Activated CD4-positive, alpha-beta T cell treated with anti-CD3 and anti-CD28 coated beads for 48 hours (primary cell): ENCODE measurements around the gene ZDHHC9.
"Not testable (repeated sequence)": the region's sequence is repeated elsewhere in the genome, so short reads cannot be mapped to it uniquely, and the experiment has no call there.

ENCODE experiments used
- DNase-seq: peaks from one replicate; pipeline ENCODE4 v3.0.0-alpha.2; 2020

The ZDHHC9 gene

GRCh38 chrX:129843459-129844306 is at the start of gene ZDHHC9:
ZDHHC9 (minus strand) TSS chrX:129843886; CDS start chrX:129841945, 1,941 bp downstream.
- DNase-seq, result peak; percentile 89

- no peak for DNase-seq
Measured at GRCh38 chrX:129877401-129877800, 33.7 kb upstream of the ZDHHC9 start.

DNA sequence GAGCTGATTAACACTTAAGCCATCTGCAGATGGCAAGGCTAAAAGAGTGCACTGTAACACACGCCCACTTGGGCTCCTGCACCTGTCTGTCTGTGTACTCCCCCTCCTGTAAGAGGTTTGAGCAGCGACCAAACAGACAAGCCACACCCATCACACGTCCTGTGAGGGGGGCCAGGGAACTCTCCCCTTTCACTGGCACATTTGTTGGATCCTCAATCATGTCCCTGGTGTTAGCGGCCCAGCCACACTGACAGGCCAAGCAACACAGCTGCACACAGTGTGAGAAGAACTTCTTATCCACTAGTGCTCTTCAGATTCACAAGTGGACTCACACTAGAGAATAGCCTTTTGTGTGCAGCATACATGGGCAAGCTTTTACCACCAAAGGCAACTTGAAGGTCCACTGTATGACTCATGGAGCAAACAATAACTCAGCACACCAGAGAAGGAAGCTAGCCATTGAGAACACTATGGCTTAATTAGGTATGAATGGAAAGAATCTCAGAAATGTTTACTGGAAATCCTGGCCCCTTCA is 33.2 kb upstream of the ZDHHC9 start:
- DNase-seq, result no peak

GRCh38 chrX:129875669-129876068 is 32.0 kb upstream of the ZDHHC9 start:
- DNase-seq, result no peak

- no peak for DNase-seq
Measured at GRCh38 chrX:129872524-129872923, 28.8 kb upstream of the ZDHHC9 start.

- DNase-seq, result not testable (repeated sequence)
Measured at GRCh38 chrX:129866321-129866720, 22.6 kb upstream of the ZDHHC9 start.

DNA sequence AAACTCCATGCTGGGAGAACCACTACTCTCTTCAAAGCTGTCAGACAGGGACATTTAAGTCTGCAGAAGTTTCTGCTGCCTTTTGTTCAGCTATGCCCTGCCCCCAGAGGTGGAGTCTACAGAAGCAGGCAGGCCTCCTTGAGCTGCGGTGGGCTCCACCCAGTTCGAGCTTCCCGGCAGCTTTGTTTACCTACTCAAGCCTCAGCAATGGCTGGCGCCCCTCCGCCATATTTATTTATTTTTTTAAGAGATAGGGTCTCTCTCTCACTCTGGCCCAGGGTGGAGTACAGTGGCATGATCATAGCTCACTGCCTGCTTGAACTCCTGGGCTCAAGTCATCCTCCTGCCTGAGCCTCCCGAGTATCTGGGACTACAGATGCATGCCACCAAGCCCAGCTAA is 15.4 kb upstream of the ZDHHC9 start:
- DNase-seq, result not testable (repeated sequence)

GRCh38 chrX:129851825-129852224 is 8.1 kb upstream of the ZDHHC9 start:
- DNase-seq, result not testable (repeated sequence)

- no peak for DNase-seq
Measured at GRCh38 chrX:129846716-129847115, 3.0 kb upstream of the ZDHHC9 start.

GRCh38 chrX:129845616-129846190 is 2.0 kb upstream of the ZDHHC9 start:
- DNase-seq, result no peak

DNA sequence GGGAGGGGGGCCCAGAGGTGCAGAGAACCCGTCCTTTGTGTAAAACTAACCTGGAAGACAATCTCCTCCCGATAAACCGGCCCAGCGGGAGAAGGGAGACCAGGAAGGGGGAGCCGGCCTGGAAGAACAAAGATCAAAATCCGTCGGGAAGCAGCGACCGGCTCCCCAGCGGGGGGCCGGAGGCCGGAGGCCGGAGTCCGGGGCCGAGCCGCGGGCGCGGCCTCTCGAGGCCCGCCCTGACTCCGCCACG is 552 bp downstream of the ZDHHC9 start:
- no peak for DNase-seq

GRCh38 chrX:129842510-129843208 is 1.0 kb downstream of the ZDHHC9 start:
- DNase-seq, result peak; percentile 5

GRCh38 chrX:129840344-129840743 is 3.3 kb downstream of the ZDHHC9 start:
- DNase-seq, result no peak

DNA sequence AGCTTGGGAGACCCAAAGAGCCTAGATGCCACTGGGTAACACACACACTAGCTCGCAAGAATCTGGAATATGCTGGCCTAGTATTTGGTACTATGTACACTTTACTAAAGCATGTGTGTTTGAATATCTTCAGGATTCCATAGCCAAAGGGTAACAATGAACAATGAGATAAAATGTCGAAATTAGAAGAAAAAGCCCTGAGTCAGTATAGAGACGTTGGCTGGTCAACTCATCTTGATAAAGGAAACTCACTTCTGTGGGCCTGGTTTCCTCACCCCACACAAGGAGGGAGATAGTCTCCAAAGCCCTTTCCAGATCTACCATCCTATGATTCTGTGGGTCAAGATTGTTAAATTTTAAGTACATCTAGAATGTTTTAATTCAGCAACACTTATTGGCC is 6.9 kb downstream of the ZDHHC9 start:
- no peak for DNase-seq

- no peak for DNase-seq
Measured at GRCh38 chrX:129833153-129833990, 10.3 kb downstream of the ZDHHC9 start.

GRCh38 chrX:129831091-129831885 is 12.4 kb downstream of the ZDHHC9 start:
- DNase-seq, result no peak

GRCh38 chrX:129830494-129830893 is 13.2 kb downstream of the ZDHHC9 start:
- DNase-seq, result no peak

GRCh38 chrX:129825746-129826505 is 17.8 kb downstream of the ZDHHC9 start:
- DNase-seq, result peak; percentile 4

DNA sequence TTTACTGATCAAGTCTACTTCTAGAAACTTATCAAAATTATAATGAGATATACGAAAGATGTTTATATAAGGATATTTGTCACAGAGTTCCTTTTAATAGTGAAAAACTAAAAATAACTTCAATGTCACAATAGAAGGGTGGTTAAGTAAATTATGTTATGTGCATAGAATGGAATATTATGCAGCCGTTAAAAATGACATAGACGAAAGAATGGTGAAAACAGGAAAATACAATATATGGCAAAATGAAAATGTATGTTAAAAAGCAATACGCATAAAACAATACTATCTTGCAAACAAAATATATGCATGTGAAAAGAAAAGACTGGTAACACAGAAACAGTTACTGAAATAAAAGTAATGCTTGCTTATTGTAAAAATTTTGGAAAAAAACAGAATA is 19.1 kb downstream of the ZDHHC9 start:
- no peak for DNase-seq

DNA sequence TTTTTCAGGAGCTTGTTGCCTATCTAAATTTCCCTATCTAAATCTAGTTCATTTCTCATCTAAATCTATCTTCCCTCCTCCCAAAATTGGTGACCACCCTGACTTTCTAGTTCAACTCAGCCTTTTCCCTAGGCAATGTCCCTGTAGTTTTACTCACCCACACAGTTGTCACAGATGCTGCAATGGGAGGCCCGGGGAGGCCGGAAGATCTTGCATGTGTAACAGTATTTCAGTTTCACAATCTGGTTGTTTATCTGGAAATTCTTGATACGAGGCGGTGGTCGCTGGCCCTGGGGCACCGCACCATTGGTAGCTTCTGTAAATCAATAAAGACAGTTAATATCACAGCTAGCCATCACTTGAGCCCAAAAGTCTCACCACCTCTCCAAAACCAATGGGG is 20.2 kb downstream of the ZDHHC9 start:
- peak; percentile 41 for DNase-seq

- DNase-seq, result peak; percentile 52
Measured at GRCh38 chrX:129823115-129823514, 20.6 kb downstream of the ZDHHC9 start.
